SK-N-SH treated with all-trans-retinoic acid at 6 μM for 48 hours (cell line): ENCODE measurements around the gene SLC25A28.

ENCODE experiments used
- CREB5 ChIP-seq: fragments of 250-450 bp; sonication (Bioruptor Pico); IDR thresholded peaks from 2 replicates; pipeline ENCODE4 v1.5.1; 2020; ENCODE audit warnings: low read depth, mild to moderate bottlenecking, moderate library complexity
- PATZ1 ChIP-seq: fragments of 250-450 bp; sonication (Bioruptor Pico); IDR thresholded peaks from 2 replicates; pipeline ENCODE4 v1.8.0; 2020; ENCODE audit warnings: mild to moderate bottlenecking, moderate library complexity, borderline replicate concordance
- POU6F1 ChIP-seq: fragments of 250-450 bp; sonication (Bioruptor Pico); IDR thresholded peaks from 2 replicates; pipeline ENCODE4 v1.8.0; 2021; ENCODE audit warnings: low read depth, mild to moderate bottlenecking, moderate library complexity, borderline replicate concordance
- TOX ChIP-seq: fragments of 250-450 bp; sonication (Bioruptor Pico); IDR thresholded peaks from 2 replicates; pipeline ENCODE4 v1.8.0; 2021; ENCODE audit warnings: mild to moderate bottlenecking, moderate library complexity, borderline replicate concordance
- ZC3H10 ChIP-seq: fragments of 250-450 bp; sonication (Bioruptor Pico); IDR thresholded peaks from 2 replicates; pipeline ENCODE4 v1.5.1; 2021; ENCODE audit warnings: mild to moderate bottlenecking, moderate library complexity
- ZFP30 ChIP-seq: fragments of 450-650 bp; formaldehyde crosslinking; IDR thresholded peaks from 2 replicates; pipeline ENCODE4 v1.5.0; 2022; ENCODE audit warnings: mild to moderate bottlenecking, moderate library complexity
- ZNF565 ChIP-seq: fragments of 450-650 bp; formaldehyde crosslinking; conservative IDR thresholded peaks from 2 replicates; pipeline ENCODE4 v1.5.0; 2020; ENCODE audit warnings: low read depth, mild to moderate bottlenecking, moderate library complexity
- ZNF8 ChIP-seq: fragments of 450-650 bp; formaldehyde crosslinking; IDR thresholded peaks from 2 replicates; pipeline ENCODE4 v1.5.0; 2020; ENCODE audit warnings: mild to moderate bottlenecking, moderate library complexity

GRCh38 chr10:99665304-99665703 lies 45.1 kb upstream of the SLC25A28 start:
- no peak for TF ChIP-seq TOX (CRISPR knock-in tag)
- TF ChIP-seq POU6F1 = no peak
- no peak for TF ChIP-seq ZNF565 (CRISPR knock-in tag)
- no peak for TF ChIP-seq PATZ1 (CRISPR knock-in tag)
- no peak for TF ChIP-seq CREB5 (CRISPR knock-in tag)
- no peak for TF ChIP-seq ZFP30
- TF ChIP-seq ZNF8 (CRISPR knock-in tag) = no peak
- no peak for TF ChIP-seq ZC3H10 (CRISPR knock-in tag)
